Right lobe of liver (tissue), 6 donors: ENCODE data around the gene TIGAR. TPM values are rescaled to one million over a fixed set of nuclear protein-coding genes. Genes with fewer than 3 reads are reported as not detected.

Experiments
- ATAC-seq, 4 donors: fragments of 200-7000 bp; cut with Tn5 transposase; one replicate each; pipeline ENCODE4 v1.9.1; 2020; ENCODE audit warnings: mild to moderate bottlenecking in 4 of 4, moderate library complexity in 4 of 4
- DNase-seq, 3 donors: peaks; one replicate each; pipeline ENCODE4 v3.0.0-alpha.2; 2020
- H3K27ac ChIP-seq, 3 donors: fragments of 200-600 bp; one replicate each; pipeline ENCODE4 v1.8.0; 2022
- H3K27me3 ChIP-seq, 2 donors: fragments of 200-600 bp; one replicate each; pipeline ENCODE4 v1.8.0; 2022
- H3K36me3 ChIP-seq, 4 donors: fragments of 200-600 bp; sonication (generic) in 1 of 4; one replicate each; pipeline versions ENCODE4 v1.5.1 to v1.8.0; 2017 to 2022; ENCODE audit warnings: control low read depth in 1 of 4
- H3K4me1 ChIP-seq, 4 donors: fragments of 200-600 bp; sonication (generic) in 1 of 4; one replicate each; pipeline versions ENCODE4 v1.5.1 to v1.8.0; 2017 to 2022; ENCODE audit warnings: control low read depth in 1 of 4
- H3K4me3 ChIP-seq, 3 donors: fragments of 200-600 bp; one replicate each; pipeline ENCODE4 v1.8.0; 2022
- H3K9me3 ChIP-seq, 4 donors: fragments of 200-600 bp; sonication (generic) in 1 of 4; one replicate each; pipeline versions ENCODE4 v1.5.1 to v1.8.0; 2017 to 2022; ENCODE audit warnings: control low read depth in 1 of 4
- CTCF ChIP-seq, 4 donors: fragments of 200-600 bp in 3 of 4; fragments of 450-650 bp in 1 of 4; IDR thresholded peaks; one replicate each; pipeline versions ENCODE4 v1.5.1 to v1.8.0; 2016 to 2022; ENCODE audit warnings: antibody characterized with exemption in 4 of 4, mild to moderate bottlenecking in 2 of 4
- POLR2A ChIP-seq: fragments of 450-650 bp; IDR thresholded peaks from one replicate; pipeline ENCODE4 v1.6.1; 2017; ENCODE audit warnings: antibody characterized with exemption, mild to moderate bottlenecking
- WGBS: methylation state at CpG from one replicate; pipeline ENCODE4 v1.1.6; 2018; ENCODE audit warnings: low coverage, low lambda C conversion rate; ENCODE audit not compliant: insufficient coverage; ENCODE audit errors: missing lambda C conversion rate; 5-methylcytosine and 5-hydroxymethylcytosine counted together
- intact Hi-C, 2 donors: fragments of 100-400 bp; cut with DNase I; formaldehyde crosslinking; loops; one replicate each; pipeline versions ENCODE4 v1.11.2 to v1.14.1; 2022
- total RNA-seq, 6 experiments: library from RNA; depleted of rRNA in 2 of 6; stranded (reverse); fragments of >200 nt in 2 of 6; fragmentation: NEBNext Ultra II Directional in 3 of 6; extraction: Animal tissue kit (Norgen Biotek cat#: 25700) in 3 of 6; gene quantifications; one replicate each; pipeline versions ENCODE4 v1.1.0 to v1.2.4, GENCODE V29; 2016 to 2023
- donor health status: DM: no; HTN: yes; CAD: no.
- donor health status: DM: no; HTN: no; CAD: no.
- donor health status: DM: no; HTN: no; CAD: no.
- donor health status: DM: no; HTN: yes; CAD: no.
- donor health status: DM: no; HTN: yes; CAD: no.

Gene TIGAR
- total RNA-seq, 6 experiments from 2014 or later, result 4.0 to 9.1 (median 5.1) TPM

GRCh38 chr12:4325966-4326365 is 5.0 kb downstream of the TIGAR start:
- intact Hi-C loops, result no loop called here

GRCh38 chr12:4327293-4327692 is 6.3 kb downstream of the TIGAR start:
- H3K4me1 ChIP-seq, result peaks cover 0 to 3% (median 0%) of the 10 kb centered on the region in 4 donors
- H3K27ac ChIP-seq, result no peak overlapping the region
- no peaks in the 10 kb centered on the region for H3K27me3 ChIP-seq
- ATAC-seq, result no peak
- intact Hi-C loops, result no loop called here
- H3K9me3 ChIP-seq, result no peaks in the 10 kb centered on the region
- no peak for TF ChIP-seq CTCF (IDR thresholded peaks at IDR 0.05)
- no peak for TF ChIP-seq POLR2A
- H3K36me3 ChIP-seq, result no peaks in the 10 kb centered on the region
- 100% methylated on average over 2 of the region's 2 CpGs for WGBS
- no peak overlapping the region for H3K4me3 ChIP-seq
- DNase-seq, result no peak

More at GRCh38 chr12:4325966-4326365, 5.0 kb downstream of the TIGAR start:
- Histone ChIP-seq H3K27ac (no peak overlapping the region), H3K36me3 (no peaks in the 10 kb centered on the region), H3K27me3 (no peaks in the 10 kb centered on the region), H3K4me3 (no peak overlapping the region), H3K4me1 (peaks cover 0 to 8% (median 0%) of the 10 kb centered on the region in 4 donors), H3K9me3 (no peaks in the 10 kb centered on the region)
- no peak for DNase-seq
- no peak for ATAC-seq
- TF ChIP-seq CTCF (IDR thresholded peaks at IDR 0.05), result no peak
- no peak for TF ChIP-seq POLR2A
- 71% methylated on average over 3 of the region's 3 CpGs for WGBS

GRCh38 chr12:4330203-4330602 is 9.2 kb downstream of the TIGAR start:
- ATAC-seq (no peak), DNase-seq (no peak)
- Histone ChIP-seq H3K27me3 (no peaks in the 10 kb centered on the region), H3K4me3 (no peak overlapping the region), H3K4me1 (no peaks in the 10 kb centered on the region), H3K36me3 (peaks cover 0 to 5% (median 0%) of the 10 kb centered on the region in 4 donors), H3K9me3 (no peaks in the 10 kb centered on the region), H3K27ac (no peak overlapping the region)
- intact Hi-C loops, result no loop called here
- 90% methylated on average over 3 of the region's 3 CpGs for WGBS
- TF ChIP-seq CTCF (IDR thresholded peaks at IDR 0.05) (no peak), POLR2A (no peak)

- H3K27me3 ChIP-seq, result no peaks in the 10 kb centered on the region
- H3K36me3 ChIP-seq, result peaks cover 0 to 5% (median 0%) of the 10 kb centered on the region in 4 donors
- intact Hi-C loops, result no loop called here
- H3K4me1 ChIP-seq, result no peaks in the 10 kb centered on the region
- H3K4me3 ChIP-seq, result no peak overlapping the region
- ATAC-seq (no peak), DNase-seq (no peak)
- TF ChIP-seq POLR2A, result no peak
- no peak for TF ChIP-seq CTCF (IDR thresholded peaks at IDR 0.05)
- no peak overlapping the region for H3K27ac ChIP-seq
- H3K9me3 ChIP-seq, result no peaks in the 10 kb centered on the region
- WGBS, result 81% methylated on average over 1 of the region's 1 CpG
These were observed 10.2 kb downstream of the TIGAR start for GRCh38 chr12:4331221-4331620.

- no peaks in the 10 kb centered on the region for H3K9me3 ChIP-seq
- no peak overlapping the region for H3K4me3 ChIP-seq
- DNase-seq (no peak), ATAC-seq (no peak)
- no peaks in the 10 kb centered on the region for H3K4me1 ChIP-seq
- WGBS, result 58% methylated on average over 4 of the region's 4 CpGs
- H3K27ac ChIP-seq, result no peak overlapping the region
- TF ChIP-seq CTCF (IDR thresholded peaks at IDR 0.05) (no peak), POLR2A (no peak)
- peaks cover 0 to 5% (median 0%) of the 10 kb centered on the region in 4 donors for H3K36me3 ChIP-seq
- no peaks in the 10 kb centered on the region for H3K27me3 ChIP-seq
- intact Hi-C loops, result no loop called here
These were observed 10.8 kb downstream of the TIGAR start for GRCh38 chr12:4331842-4332241.
